ENCODE data around the gene JDP2. TPM values are rescaled to one million over a fixed set of nuclear protein-coding genes. Genes with fewer than 3 reads are reported as not detected.

Gene JDP2
- total RNA-seq, 1 donor from 2014 or later = 72.2 TPM

DNA sequence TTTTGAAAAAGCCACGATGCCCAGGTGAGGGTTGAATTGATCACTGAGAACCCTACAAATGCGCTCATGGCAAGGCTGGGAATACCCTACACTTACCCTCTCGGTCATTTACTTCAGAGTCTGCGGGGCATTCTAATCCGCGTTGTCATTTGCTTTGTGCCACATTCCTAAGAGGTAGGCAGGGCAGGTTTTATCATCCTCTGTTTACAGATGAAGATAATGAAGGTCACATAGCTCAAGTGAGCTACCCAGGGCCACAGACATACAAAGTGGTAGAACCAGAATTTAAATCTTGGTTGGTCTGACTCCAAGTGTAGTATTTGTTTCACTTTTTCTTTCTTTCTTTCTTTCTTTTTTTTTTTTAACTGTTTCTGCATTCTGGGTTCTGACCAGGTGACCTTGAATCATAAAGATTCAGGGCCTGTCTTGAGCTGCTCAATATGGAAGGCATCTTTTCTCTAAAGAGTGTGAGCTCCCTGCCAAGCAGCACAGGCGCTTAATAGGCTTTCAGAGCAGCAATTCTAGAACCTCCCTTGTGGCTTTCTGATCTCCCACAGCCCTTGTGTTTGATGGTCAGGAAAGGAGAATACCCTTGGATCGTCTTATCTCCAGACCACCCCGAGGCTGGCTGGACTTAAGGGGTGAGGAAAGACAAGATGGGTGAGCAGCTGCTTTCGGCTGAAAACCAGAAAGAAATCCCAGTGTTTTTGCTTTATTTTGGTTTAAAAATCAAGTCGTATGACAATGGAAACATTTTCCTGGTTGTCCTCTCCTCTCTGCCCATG, 93.8 kb downstream of the JDP2 start:
- no peaks in the 10 kb centered on the region for H3K4me1 Mint-ChIP-seq (ENCODE audit: low read depth)
- no peaks in the 10 kb centered on the region for H3K9me3 Mint-ChIP-seq (ENCODE audit: low read depth)
- H3K27ac Mint-ChIP-seq (ENCODE audit: unreplicated experiment) = no peak overlapping the region
- TF ChIP-seq, protein P1, sequence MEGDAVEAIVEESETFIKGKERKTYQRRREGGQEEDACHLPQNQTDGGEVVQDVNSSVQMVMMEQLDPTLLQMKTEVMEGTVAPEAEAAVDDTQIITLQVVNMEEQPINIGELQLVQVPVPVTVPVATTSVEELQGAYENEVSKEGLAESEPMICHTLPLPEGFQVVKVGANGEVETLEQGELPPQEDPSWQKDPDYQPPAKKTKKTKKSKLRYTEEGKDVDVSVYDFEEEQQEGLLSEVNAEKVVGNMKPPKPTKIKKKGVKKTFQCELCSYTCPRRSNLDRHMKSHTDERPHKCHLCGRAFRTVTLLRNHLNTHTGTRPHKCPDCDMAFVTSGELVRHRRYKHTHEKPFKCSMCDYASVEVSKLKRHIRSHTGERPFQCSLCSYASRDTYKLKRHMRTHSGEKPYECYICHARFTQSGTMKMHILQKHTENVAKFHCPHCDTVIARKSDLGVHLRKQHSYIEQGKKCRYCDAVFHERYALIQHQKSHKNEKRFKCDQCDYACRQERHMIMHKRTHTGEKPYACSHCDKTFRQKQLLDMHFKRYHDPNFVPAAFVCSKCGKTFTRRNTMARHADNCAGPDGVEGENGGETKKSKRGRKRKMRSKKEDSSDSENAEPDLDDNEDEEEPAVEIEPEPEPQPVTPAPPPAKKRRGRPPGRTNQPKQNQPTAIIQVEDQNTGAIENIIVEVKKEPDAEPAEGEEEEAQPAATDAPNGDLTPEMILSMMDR (IDR thresholded peaks at IDR 0.05) = no peak
- H3K4me3 Mint-ChIP-seq (ENCODE audit: unreplicated experiment) = no peak overlapping the region
- peaks cover 21% of the 10 kb centered on the region for H3K27me3 Mint-ChIP-seq (ENCODE audit: low read depth)
- peaks cover 2% of the 10 kb centered on the region for H3K36me3 Mint-ChIP-seq (ENCODE audit: low read depth)
- DNase-seq (ENCODE audit: low spot score) = no peak

DNA sequence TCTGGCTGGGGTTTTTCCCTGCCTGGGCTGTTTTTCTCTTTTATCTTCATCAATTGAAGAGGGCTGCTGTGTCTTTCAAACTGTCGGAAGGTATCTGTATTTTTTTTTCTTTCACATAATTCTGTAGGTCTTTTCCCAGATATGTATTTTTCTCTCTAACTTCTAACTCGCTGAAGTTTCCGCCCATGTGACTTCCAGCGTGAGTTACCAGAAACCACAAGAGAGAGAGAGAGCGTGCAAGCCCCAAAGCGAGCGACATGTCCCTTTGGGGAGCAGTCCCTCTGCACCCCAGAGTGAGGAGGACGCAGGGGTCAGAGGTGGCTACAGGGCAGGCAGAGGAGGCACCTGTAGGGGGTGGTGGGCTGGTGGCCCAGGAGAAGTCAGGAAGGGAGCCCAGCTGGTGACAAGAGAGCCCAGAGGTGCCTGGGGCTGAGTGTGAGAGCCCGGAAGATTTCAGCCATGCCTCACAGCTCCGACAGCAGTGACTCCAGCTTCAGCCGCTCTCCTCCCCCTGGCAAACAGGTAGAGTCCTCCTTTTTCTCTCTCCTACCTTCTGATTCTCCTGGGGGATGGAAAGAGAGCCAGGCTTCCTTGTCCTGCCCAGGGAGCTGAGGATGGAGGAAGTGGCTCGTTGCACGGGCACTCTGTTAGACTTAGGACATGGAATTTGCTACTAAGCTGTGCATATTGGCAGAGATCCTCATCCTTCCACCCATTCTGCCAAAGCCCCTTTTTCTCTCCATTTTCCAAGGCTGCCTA, 94.6 kb downstream of the JDP2 start, which contains the start of gene BATF:
TSS of gene BATF (plus strand) at position 246 of the 759 bp plus-strand sequence. CDS start at position 460, 214 bp downstream.
- no peak within 1 kb of the TSS for H3K27ac Mint-ChIP-seq (ENCODE audit: unreplicated experiment)
- H3K27me3 Mint-ChIP-seq (ENCODE audit: low read depth) = peaks cover 16% of the 10 kb centered on the region
- TF ChIP-seq, protein P1 (IDR thresholded peaks at IDR 0.05) = no peak
- H3K4me3 Mint-ChIP-seq (ENCODE audit: unreplicated experiment) = no peak within 1 kb of the TSS
- peaks cover 2% of the 10 kb centered on the region for H3K36me3 Mint-ChIP-seq (ENCODE audit: low read depth)
- DNase-seq (ENCODE audit: low spot score) = no peak
- H3K9me3 Mint-ChIP-seq (ENCODE audit: low read depth) = no peaks in the 10 kb centered on the region
- no peaks in the 10 kb centered on the region for H3K4me1 Mint-ChIP-seq (ENCODE audit: low read depth)

DNA sequence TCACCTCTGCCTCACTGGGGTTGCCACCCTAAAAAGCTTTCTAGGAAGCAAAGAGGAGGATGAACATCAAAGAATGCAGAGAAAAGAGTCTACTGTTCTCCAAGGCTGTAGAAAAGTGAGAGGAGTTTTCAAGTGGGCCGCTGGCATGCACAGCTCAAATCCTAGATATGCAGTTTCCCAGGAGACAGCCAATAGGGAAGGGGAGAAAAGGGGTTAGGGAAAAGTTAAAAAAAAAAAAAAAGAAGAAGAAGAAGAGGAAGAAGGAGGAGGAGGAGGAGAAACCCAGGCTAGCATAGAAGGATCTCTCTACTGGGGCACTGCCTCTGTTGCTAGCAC, 95.1 kb downstream of the JDP2 start:
- H3K27me3 Mint-ChIP-seq (ENCODE audit: low read depth) = peaks cover 17% of the 10 kb centered on the region
- no peaks in the 10 kb centered on the region for H3K9me3 Mint-ChIP-seq (ENCODE audit: low read depth)
- H3K27ac Mint-ChIP-seq (ENCODE audit: unreplicated experiment) = no peak overlapping the region
- H3K4me1 Mint-ChIP-seq (ENCODE audit: low read depth) = no peaks in the 10 kb centered on the region
- no peak overlapping the region for H3K4me3 Mint-ChIP-seq (ENCODE audit: unreplicated experiment)
- TF ChIP-seq, protein P1 (IDR thresholded peaks at IDR 0.05) = no peak
- peaks cover 2% of the 10 kb centered on the region for H3K36me3 Mint-ChIP-seq (ENCODE audit: low read depth)
- DNase-seq (ENCODE audit: low spot score) = no peak

Other genes with a start within 250 kb of the JDP2 start
- gene FOS, start 149.2 kb upstream of the JDP2 start, total RNA-seq = 116 to 175 TPM (median 152 TPM) in 3 replicates
- gene BATF, start 94.4 kb downstream of the JDP2 start, total RNA-seq = not detected in 3 replicates
- gene FLVCR2, start 150.6 kb downstream of the JDP2 start, total RNA-seq = 1.4 to 1.7 TPM (median 1.7 TPM) in 3 replicates
- 15.5 to 20.4 TPM (median 16.7 TPM) in 3 replicates for gene ERG28, start 232.9 kb downstream of the JDP2 start, total RNA-seq
- 22.1 to 39.2 TPM (median 28.4 TPM) in 3 replicates for gene TTLL5, start 233.2 kb downstream of the JDP2 start, total RNA-seq